GM18520 (cell line): Measurements from ENCODE around the gene TNFSF12.

Experiments used
- ATAC-seq: cut with Tn5 transposase; IDR thresholded peaks from one replicate; pipeline ENCODE4 v1.9.1; 2021; ENCODE audit not compliant: unreplicated experiment

Gene TNFSF12

GRCh38 chr17:7541074-7541621 is 7.7 kb upstream of the TNFSF12 start:
- no peak for ATAC-seq

GRCh38 chr17:7544911-7545310 is 3.9 kb upstream of the TNFSF12 start:
- no peak for ATAC-seq

DNA sequence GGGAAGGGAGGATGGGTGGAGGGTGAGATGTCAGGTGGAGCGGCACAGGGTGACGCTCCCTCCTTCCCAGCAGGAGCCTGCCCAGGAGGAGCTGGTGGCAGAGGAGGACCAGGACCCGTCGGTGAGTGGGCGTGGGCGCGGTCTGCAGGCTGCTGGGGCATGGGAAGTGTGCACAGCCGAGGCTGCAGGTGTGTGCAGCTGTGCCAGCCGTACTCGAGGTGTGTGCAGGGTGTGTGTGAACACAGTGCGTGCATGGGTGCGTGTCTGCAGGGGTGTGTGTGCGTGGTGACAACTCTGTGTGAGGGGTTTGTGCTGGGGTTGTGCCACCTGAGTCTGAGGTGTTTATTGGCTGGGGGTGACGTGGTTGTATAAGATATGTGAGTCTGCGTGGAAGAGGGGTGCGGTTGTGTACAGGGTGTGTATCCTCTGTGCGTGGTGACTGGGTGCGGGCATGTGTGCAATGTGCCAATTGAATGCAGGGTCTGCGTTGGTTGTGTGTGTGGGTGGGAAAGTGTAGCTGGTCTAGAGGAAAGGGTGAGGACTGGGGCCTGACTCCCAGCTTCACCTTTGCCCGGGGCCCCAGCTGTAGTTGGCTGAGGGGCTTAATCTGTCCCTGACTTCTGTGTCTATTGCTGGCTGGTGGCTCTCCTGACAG is 670 bp downstream of the TNFSF12 start:
- ATAC-seq = no peak

GRCh38 chr17:7550344-7550743 is 1.5 kb downstream of the TNFSF12 start:
- ATAC-seq = no peak

GRCh38 chr17:7551396-7551795 is 2.5 kb downstream of the TNFSF12 start:
- no peak for ATAC-seq

- peak; percentile 60 for ATAC-seq
Measured at GRCh38 chr17:7552621-7553051, 3.8 kb downstream of the TNFSF12 start.

- ATAC-seq = no peak
Measured at GRCh38 chr17:7553356-7553755, 4.5 kb downstream of the TNFSF12 start.

GRCh38 chr17:7555320-7555948 is 6.6 kb downstream of the TNFSF12 start:
- ATAC-seq = no peak

GRCh38 chr17:7556627-7557026 is 7.8 kb downstream of the TNFSF12 start:
- ATAC-seq = no peak

DNA sequence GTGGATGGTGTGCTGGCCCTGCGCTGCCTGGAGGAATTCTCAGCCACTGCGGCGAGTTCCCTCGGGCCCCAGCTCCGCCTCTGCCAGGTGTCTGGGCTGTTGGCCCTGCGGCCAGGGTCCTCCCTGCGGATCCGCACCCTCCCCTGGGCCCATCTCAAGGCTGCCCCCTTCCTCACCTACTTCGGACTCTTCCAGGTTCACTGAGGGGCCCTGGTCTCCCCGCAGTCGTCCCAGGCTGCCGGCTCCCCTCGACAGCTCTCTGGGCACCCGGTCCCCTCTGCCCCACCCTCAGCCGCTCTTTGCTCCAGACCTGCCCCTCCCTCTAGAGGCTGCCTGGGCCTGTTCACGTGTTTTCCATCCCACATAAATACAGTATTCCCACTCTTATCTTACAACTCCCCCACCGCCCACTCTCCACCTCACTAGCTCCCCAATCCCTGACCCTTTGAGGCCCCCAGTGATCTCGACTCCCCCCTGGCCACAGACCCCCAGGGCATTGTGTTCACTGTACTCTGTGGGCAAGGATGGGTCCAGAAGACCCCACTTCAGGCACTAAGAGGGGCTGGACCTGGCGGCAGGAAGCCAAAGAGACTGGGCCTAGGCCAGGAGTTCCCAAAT is 8.4 kb downstream of the TNFSF12 start:
- ATAC-seq = no peak

GRCh38 chr17:7557775-7558543 is 9.1 kb downstream of the TNFSF12 start:
- ATAC-seq = no peak

DNA sequence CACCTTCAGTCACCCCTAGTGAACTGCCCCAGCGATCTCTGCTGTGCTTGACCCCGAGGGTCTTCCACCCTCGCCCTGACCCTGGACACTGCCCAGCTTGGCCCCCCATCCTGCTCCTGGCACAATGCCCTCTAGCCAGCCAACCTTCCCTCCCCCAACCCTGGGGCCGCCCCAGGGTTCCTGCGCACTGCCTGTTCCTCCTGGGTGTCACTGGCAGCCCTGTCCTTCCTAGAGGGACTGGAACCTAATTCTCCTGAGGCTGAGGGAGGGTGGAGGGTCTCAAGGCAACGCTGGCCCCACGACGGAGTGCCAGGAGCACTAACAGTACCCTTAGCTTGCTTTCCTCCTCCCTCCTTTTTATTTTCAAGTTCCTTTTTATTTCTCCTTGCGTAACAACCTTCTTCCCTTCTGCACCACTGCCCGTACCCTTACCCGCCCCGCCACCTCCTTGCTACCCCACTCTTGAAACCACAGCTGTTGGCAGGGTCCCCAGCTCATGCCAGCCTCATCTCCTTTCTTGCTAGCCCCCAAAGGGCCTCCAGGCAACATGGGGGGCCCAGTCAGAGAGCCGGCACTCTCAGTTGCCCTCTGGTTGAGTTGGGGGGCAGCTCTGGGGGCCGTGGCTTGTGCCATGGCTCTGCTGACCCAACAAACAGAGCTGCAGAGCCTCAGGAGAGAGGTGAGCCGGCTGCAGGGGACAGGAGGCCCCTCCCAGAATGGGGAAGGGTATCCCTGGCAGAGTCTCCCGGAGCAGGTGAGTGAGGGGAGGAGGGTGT is 9.9 kb downstream of the TNFSF12 start, which contains the start of gene TNFSF13:
TSS of gene TNFSF13 (plus strand) at position 207 of the 776 bp plus-strand sequence. CDS start at position 497, 290 bp downstream.
- no peak for ATAC-seq

- ATAC-seq = no peak
Measured at GRCh38 chr17:7559320-7560171, 10.7 kb downstream of the TNFSF12 start.

- no peak for ATAC-seq
Measured at GRCh38 chr17:7560172-7561027, 11.5 kb downstream of the TNFSF12 start.

GRCh38 chr17:7561028-7561575 is 12.2 kb downstream of the TNFSF12 start:
- peak; percentile 49 for ATAC-seq

- peak; percentile 60 for ATAC-seq
Measured at GRCh38 chr17:7561589-7562207, 12.8 kb downstream of the TNFSF12 start, which contains the start of gene SENP3. SENP3 (plus strand) TSS chr17:7561919; CDS start chr17:7563077, 1,158 bp downstream.

DNA sequence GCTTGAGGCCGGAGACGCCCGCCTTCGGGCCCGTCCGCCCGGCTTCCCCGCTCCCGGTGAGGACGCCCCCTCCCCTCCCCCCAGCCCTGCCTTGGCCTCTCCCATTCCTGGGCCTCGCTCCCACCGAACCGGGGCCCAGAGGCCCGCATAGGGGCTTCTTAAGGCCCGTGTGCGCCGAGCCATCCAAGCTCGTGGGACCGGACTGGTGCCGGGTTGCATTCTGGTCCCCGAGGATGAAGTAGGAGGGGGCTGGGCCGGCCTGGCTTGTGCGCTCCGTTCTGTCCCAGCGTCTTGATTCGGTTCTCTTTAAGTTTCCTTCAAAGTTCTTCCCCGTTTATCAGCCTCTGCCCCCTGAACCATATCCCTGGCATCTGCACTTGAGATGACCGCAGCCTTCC is 13.3 kb downstream of the TNFSF12 start:
- ATAC-seq = no peak
